Upper lobe of left lung (tissue), 6 donors: ENCODE measurements around the gene SEPTIN5. TPM values are rescaled to one million over a fixed set of nuclear protein-coding genes. Genes with fewer than 3 reads are reported as not detected.

Experiments used
- ATAC-seq, 2 donors: fragments of 200-7000 bp; cut with Tn5 transposase; one replicate each; pipeline ENCODE4 v1.9.1; 2022; ENCODE audit warnings: mild to moderate bottlenecking in 2 of 2, moderate library complexity in 2 of 2; ENCODE audit not compliant: low FRiP score in 2 of 2
- DNase-seq, 2 donors: peaks; one replicate each; pipeline ENCODE4 v3.0.0-alpha.2; 2019 to 2020
- H3K27ac ChIP-seq, 4 donors: fragments of 200-600 bp; sonication (generic); one replicate each; pipeline ENCODE4 v1.5.1; 2016 to 2019
- H3K27me3 ChIP-seq, 4 donors: fragments of 200-600 bp; sonication (generic); one replicate each; pipeline ENCODE4 v1.5.1; 2017 to 2019
- H3K36me3 ChIP-seq, 4 donors: fragments of 200-600 bp; sonication (generic); one replicate each; pipeline ENCODE4 v1.5.1; 2016 to 2019
- H3K4me1 ChIP-seq, 4 donors: fragments of 200-600 bp; sonication (generic); one replicate each; pipeline ENCODE4 v1.5.1; 2018 to 2019
- H3K4me3 ChIP-seq, 4 donors: fragments of 200-600 bp; sonication (generic); one replicate each; pipeline ENCODE4 v1.5.1; 2017 to 2019; ENCODE audit warnings: mild to moderate bottlenecking in 2 of 4, moderate library complexity in 1 of 4
- H3K9me3 ChIP-seq, 4 donors: fragments of 200-600 bp; sonication (generic); one replicate each; pipeline ENCODE4 v1.5.1; 2018 to 2019
- CTCF ChIP-seq, 6 experiments: fragments of 450-650 bp in 4 of 6; fragments of 200-600 bp in 2 of 6; sonication (generic) in 2 of 6; IDR thresholded peaks; one replicate each; pipeline ENCODE4 v1.5.1; 2016 to 2019; ENCODE audit warnings: antibody characterized with exemption in 6 of 6
- EP300 ChIP-seq, 4 donors: sonication (generic); formaldehyde crosslinking; IDR thresholded peaks; one replicate each; pipeline ENCODE4 v1.5.1; 2017; ENCODE audit warnings: antibody characterized with exemption in 4 of 4, control low read depth in 2 of 4
- POLR2A ChIP-seq, 4 donors: fragments of 450-650 bp; IDR thresholded peaks; one replicate each; pipeline ENCODE4 v1.5.1; 2016 to 2017; ENCODE audit warnings: antibody characterized with exemption in 4 of 4, mild to moderate bottlenecking in 2 of 4
- POLR2AphosphoS5 ChIP-seq, 2 donors: sonication (generic); formaldehyde crosslinking; IDR thresholded peaks; one replicate each; pipeline ENCODE4 v1.5.1; 2017; ENCODE audit warnings: antibody characterized with exemption in 2 of 2
- WGBS, 2 donors: methylation state at CpG; one replicate each; pipeline ENCODE4 v1.1.5; 2017 to 2018; 5-methylcytosine and 5-hydroxymethylcytosine counted together
- total RNA-seq, 6 donors: library from RNA; depleted of rRNA in 4 of 6; stranded (reverse); fragments of >200 nt in 4 of 6; gene quantifications; one replicate each; pipeline versions ENCODE4 v1.1.0 to v1.2.1, GENCODE V29; 2016 to 2021
- donor health status: DM: no; HTN: no; CAD: no; lungs with moderate emphysema.
- donor health status: DM: no; HTN: yes; CAD: no; lungs with severe emphysema.

SEPTIN5 gene
- total RNA-seq, 6 donors from 2014 or later: 6.0 to 30.0 (median 17.1) TPM

GRCh38 chr22:19728836-19729235, 14.5 kb downstream of the SEPTIN5 start:
- no peak overlapping the region for H3K27ac ChIP-seq
- H3K4me3 ChIP-seq: no peak overlapping the region
- peaks cover 8 to 17% (median 13%) of the 10 kb centered on the region in 4 donors for H3K4me1 ChIP-seq
- H3K27me3 ChIP-seq: peaks cover 0 to 12% (median 5%) of the 10 kb centered on the region in 4 donors
- H3K9me3 ChIP-seq: no peaks in the 10 kb centered on the region
- TF ChIP-seq CTCF (IDR thresholded peaks at IDR 0.05): no peak
- no peak for TF ChIP-seq POLR2A (IDR thresholded peaks at IDR 0.05)
- TF ChIP-seq EP300 (IDR thresholded peaks at IDR 0.05): no peak
- TF ChIP-seq POLR2AphosphoS5 (IDR thresholded peaks at IDR 0.05): no peak
- 20 to 78% methylated on average over 1 to 8 of the region's 10 CpGs for WGBS, 2 donors
- DNase-seq: peak in 1 of 2 donors; percentile 58
- ATAC-seq: no peak
- H3K36me3 ChIP-seq: no peaks in the 10 kb centered on the region

GRCh38 chr22:19729507-19729906, 15.2 kb downstream of the SEPTIN5 start:
- ATAC-seq: no peak
- H3K4me1 ChIP-seq: peaks cover 8 to 10% (median 9%) of the 10 kb centered on the region in 4 donors
- peak in 1 of 2 donors; percentile 45 for DNase-seq
- 77 to 98% methylated on average over 5 to 9 of the region's 9 CpGs for WGBS, 2 donors
- H3K27ac ChIP-seq: no peak overlapping the region
- no peaks in the 10 kb centered on the region for H3K36me3 ChIP-seq
- no peaks in the 10 kb centered on the region for H3K9me3 ChIP-seq
- H3K27me3 ChIP-seq: peaks cover 0 to 5% (median 1%) of the 10 kb centered on the region in 4 donors
- no peak overlapping the region for H3K4me3 ChIP-seq
- no peak for TF ChIP-seq POLR2A (IDR thresholded peaks at IDR 0.05)
- TF ChIP-seq CTCF (IDR thresholded peaks at IDR 0.05): no peak
- no peak for TF ChIP-seq POLR2AphosphoS5 (IDR thresholded peaks at IDR 0.05)
- no peak for TF ChIP-seq EP300 (IDR thresholded peaks at IDR 0.05)

- peaks cover 8 to 10% (median 8%) of the 10 kb centered on the region in 4 donors for H3K4me1 ChIP-seq
- DNase-seq (peak in 1 of 2 donors; percentile 59), ATAC-seq (peak; percentile 1 to 8)
- no peak for TF ChIP-seq POLR2AphosphoS5 (IDR thresholded peaks at IDR 0.05)
- no peak for TF ChIP-seq EP300 (IDR thresholded peaks at IDR 0.05)
- TF ChIP-seq POLR2A (IDR thresholded peaks at IDR 0.05): no peak
- no peak for TF ChIP-seq CTCF (IDR thresholded peaks at IDR 0.05)
- H3K9me3 ChIP-seq: no peaks in the 10 kb centered on the region
- H3K27me3 ChIP-seq: no peaks in the 10 kb centered on the region
- H3K27ac ChIP-seq: no peak overlapping the region
- H3K4me3 ChIP-seq: no peak overlapping the region
- H3K36me3 ChIP-seq: no peaks in the 10 kb centered on the region
- WGBS, 2 donors: 90 to 93% methylated on average over 6 to 8 of the region's 8 CpGs
These were observed 15.9 kb downstream of the SEPTIN5 start for GRCh38 chr22:19730198-19730597.

GRCh38 chr22:19730655-19731360, 16.5 kb downstream of the SEPTIN5 start:
- no peaks in the 10 kb centered on the region for H3K27me3 ChIP-seq
- DNase-seq (peak; percentile 81 to 95), ATAC-seq (peak; percentile 84 to 94)
- TF ChIP-seq CTCF (IDR thresholded peaks at IDR 0.05): peak; percentile 96 to 99 (median 98)
- TF ChIP-seq POLR2A (IDR thresholded peaks at IDR 0.05): no peak
- 0 to 2% methylated on average over 6 to 40 of the region's 48 CpGs for WGBS, 2 donors
- peak overlapping the region in 3 of 4 donors; percentile 20 to 43 (median 38) for H3K4me3 ChIP-seq
- H3K4me1 ChIP-seq: peaks cover 8 to 10% (median 8%) of the 10 kb centered on the region in 4 donors
- no peaks in the 10 kb centered on the region for H3K9me3 ChIP-seq
- no peaks in the 10 kb centered on the region for H3K36me3 ChIP-seq
- no peak overlapping the region for H3K27ac ChIP-seq
